HG03457 (cell line): Measurements from ENCODE around the gene P2RY13.

Experiments
- ATAC-seq: cut with Tn5 transposase; IDR thresholded peaks from one replicate; pipeline ENCODE4 v1.9.1; 2021; ENCODE audit warnings: moderate number of reproducible peaks; ENCODE audit not compliant: unreplicated experiment

The P2RY13 gene

GRCh38 chr3:151321526-151321925 is 7.8 kb downstream of the P2RY13 start:
- ATAC-seq: no peak

GRCh38 chr3:151320131-151320530 is 9.2 kb downstream of the P2RY13 start:
- ATAC-seq: no peak

- ATAC-seq: no peak
Observed at GRCh38 chr3:151319628-151320027, 9.7 kb downstream of the P2RY13 start.

GRCh38 chr3:151318991-151319390 is 10.4 kb downstream of the P2RY13 start:
- ATAC-seq: no peak

GRCh38 chr3:151318313-151318712 is 11.0 kb downstream of the P2RY13 start:
- no peak for ATAC-seq

- ATAC-seq: no peak
Observed at GRCh38 chr3:151316267-151316991, 12.9 kb downstream of the P2RY13 start, which contains the start of gene GPR87. Gene GPR87, minus strand, starts transcription at chr3:151316820. Its CDS starts 16,720 bp downstream, at chr3:151300100.

GRCh38 chr3:151315846-151316245 is 13.5 kb downstream of the P2RY13 start:
- no peak for ATAC-seq

GRCh38 chr3:151315136-151315535 is 14.2 kb downstream of the P2RY13 start:
- no peak for ATAC-seq

- no peak for ATAC-seq
Observed at GRCh38 chr3:151314593-151314992, 14.8 kb downstream of the P2RY13 start.

GRCh38 chr3:151314137-151314536 is 15.2 kb downstream of the P2RY13 start:
- no peak for ATAC-seq

- no peak for ATAC-seq
Observed at GRCh38 chr3:151312972-151313371, 16.4 kb downstream of the P2RY13 start.

- ATAC-seq: no peak
Observed at GRCh38 chr3:151309566-151309965, 19.8 kb downstream of the P2RY13 start.

- ATAC-seq: no peak
Observed at GRCh38 chr3:151307583-151308488, 21.5 kb downstream of the P2RY13 start.

- ATAC-seq: no peak
Observed at GRCh38 chr3:151307131-151307530, 22.2 kb downstream of the P2RY13 start.

- ATAC-seq: no peak
Observed at GRCh38 chr3:151306168-151306810, 23.1 kb downstream of the P2RY13 start.

GRCh38 chr3:151305775-151306151 is 23.6 kb downstream of the P2RY13 start:
- no peak for ATAC-seq

GRCh38 chr3:151305060-151305774 is 24.1 kb downstream of the P2RY13 start:
- ATAC-seq: no peak

- no peak for ATAC-seq
Observed at GRCh38 chr3:151303751-151304150, 25.6 kb downstream of the P2RY13 start.

- no peak for ATAC-seq
Observed at GRCh38 chr3:151301787-151302186, 27.6 kb downstream of the P2RY13 start.

GRCh38 chr3:151300539-151300938 is 28.8 kb downstream of the P2RY13 start:
- ATAC-seq: no peak

GRCh38 chr3:151299006-151299405 is 30.3 kb downstream of the P2RY13 start:
- ATAC-seq: no peak
